Fibroblast of skin of right quadriceps (primary cell): ENCODE results near the gene ANO5.
"Not testable (repeated sequence)": the region's sequence is repeated elsewhere in the genome, so short reads cannot be mapped to it uniquely, and the experiment has no call there.

Experiments
- DNase-seq: peaks from one replicate; pipeline ENCODE4 v3.0.0-alpha.2; 2013

Gene ANO5

DNA sequence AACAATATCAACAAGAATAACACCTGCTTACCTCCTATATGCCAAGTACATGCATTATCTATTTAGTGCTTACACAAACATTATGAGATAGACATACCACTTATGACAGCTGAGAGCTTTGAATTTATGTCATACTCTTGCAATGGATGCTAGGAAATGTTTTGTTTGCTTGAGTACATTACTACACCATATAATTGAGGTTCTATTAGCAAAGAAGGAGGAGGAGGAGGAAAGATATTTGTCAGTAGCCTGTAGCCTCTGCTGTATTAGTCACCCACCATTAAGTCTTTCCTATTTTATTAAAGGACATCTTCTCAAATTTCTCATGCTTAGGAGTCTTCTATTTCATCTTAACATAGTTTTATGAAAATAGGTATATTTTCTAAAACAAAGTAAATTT, 6.4 kb downstream of the ANO5 start:
- no peak for DNase-seq

DNA sequence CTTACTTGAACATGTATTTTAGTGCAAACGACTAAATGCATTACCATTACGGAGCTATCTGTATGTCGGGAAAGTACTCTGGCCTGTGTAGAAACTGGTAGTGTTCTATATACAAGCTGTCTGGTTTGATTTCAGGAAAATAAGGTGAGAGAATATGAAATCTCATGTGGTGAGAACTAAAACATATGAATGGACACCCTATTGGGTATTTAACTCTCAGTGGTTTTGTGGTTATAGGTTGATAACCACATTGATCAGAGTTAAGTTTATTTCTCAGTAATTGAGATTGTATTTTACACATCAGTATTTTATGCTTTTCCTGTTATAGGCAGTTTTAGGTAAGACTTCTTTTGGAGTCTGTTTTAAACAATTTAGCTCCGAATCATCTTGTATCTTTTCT, 10.4 kb downstream of the ANO5 start:
- DNase-seq = no peak

- DNase-seq = no peak
These were observed 14.3 kb downstream of the ANO5 start for GRCh38 chr11:22207162-22207561.

DNA sequence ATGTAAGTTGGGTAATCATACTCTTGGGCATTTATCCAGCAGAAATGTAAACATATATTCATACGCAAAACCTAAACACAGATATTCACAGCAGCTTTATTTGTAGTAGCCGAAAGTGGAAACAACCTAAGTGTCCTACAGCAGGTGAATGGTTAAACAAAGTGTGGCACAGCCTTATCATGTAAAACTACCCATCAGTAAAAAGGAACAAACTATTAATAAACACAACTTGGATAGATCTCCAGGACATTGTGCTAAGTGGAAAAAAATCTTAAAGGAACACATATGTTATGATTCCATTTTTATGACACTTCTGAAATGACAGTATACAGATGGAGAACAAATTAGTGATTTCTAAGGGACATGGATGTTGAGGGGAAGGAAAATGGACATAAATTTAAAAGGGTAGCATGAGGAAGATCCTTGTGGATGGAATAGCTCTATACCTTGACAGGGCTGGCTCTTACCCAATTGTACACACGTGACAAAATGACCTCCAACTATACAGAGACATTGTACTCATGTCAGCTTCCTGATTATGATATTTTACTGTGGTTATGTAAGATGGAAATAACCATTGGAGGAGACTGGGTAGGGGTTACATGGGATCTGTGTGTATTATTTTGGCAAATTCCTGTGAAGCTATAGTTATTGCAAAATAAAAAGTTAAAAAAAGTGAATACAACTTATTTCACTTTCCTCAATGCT, 15.4 kb downstream of the ANO5 start:
- no peak for DNase-seq

DNA sequence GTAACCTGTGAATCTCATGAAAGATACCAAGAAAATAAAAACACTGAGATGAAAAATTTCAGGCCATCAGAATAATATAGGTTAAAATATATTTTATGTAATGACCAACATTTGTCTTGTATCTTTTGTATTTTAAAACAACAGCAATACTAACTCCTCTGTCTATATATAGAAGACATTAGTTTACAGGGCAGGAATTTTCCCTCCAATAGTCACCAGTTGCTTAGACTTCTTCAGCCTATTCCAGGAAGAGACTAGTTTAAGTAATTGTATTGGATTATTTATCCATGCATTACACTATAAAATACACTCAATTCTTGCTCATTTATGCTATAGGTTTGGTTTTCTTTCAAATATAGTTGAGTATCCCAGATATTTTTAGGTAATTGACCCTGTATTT, 24.1 kb downstream of the ANO5 start:
- DNase-seq = no peak

DNA sequence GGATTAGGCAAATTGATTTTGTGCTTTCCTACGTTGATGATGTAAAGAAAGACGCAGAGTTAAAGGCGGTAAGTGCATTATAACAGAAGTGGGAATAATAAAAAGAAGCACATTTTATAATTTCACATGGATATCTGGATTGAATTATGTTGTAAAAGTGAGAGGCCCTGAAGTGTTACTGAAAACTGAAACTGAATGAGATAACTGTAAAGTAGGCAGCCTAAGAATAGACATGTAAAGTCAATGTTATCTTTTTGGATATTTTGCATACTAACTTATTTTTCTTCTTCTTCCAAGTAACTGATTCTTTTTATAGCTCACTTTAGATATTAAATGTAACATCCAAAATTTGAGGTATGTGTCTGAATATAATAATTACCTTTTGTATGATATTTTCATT, 28.3 kb downstream of the ANO5 start:
- DNase-seq = no peak

GRCh38 chr11:22225190-22225589, 32.3 kb downstream of the ANO5 start:
- no peak for DNase-seq

DNA sequence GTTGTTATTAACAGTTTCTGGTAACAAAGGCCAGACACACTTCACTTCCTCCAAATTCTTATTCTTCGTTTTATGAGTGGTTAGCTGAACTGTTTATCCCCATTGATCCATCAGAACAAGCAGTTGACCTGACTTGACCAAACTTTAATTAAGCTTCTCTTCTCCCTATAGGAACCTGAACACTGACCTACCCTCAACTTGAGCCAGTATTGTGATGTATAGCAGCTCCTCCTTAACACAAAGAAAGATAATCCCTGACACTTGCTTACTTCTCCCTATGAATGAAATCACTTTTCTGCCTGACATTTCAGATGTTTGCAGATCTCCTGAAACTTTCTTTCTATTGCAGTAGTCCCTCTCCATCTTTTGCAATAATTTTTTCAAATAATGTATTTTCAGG, 41.9 kb downstream of the ANO5 start:
- DNase-seq = no peak

GRCh38 chr11:22244986-22245592, 52.2 kb downstream of the ANO5 start:
- DNase-seq = peak; percentile 25

DNA sequence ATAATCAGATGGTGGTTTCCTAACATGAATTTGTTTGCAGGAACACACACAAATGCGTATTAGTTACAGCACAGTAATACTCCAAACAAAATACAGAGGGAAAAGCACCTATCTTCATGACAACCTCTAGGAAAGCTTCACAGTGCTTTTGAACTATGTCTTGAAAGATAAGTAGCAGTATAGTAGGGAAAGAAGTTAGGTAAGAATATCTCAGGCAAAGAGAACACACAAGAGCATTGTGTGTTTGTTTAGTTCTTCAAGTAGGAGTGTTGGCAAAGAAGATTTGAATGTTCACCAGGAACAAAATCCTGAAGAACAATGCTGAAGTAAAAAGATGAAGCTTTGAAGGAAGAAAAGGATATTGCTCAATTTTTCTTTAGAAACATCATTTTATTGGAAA, 54.1 kb downstream of the ANO5 start:
- DNase-seq = no peak

- DNase-seq = no peak
These were observed 57.0 kb downstream of the ANO5 start for GRCh38 chr11:22249871-22250270.

- no peak for DNase-seq
These were observed 64.0 kb downstream of the ANO5 start for GRCh38 chr11:22256876-22257275.

GRCh38 chr11:22263613-22264012, 70.7 kb downstream of the ANO5 start:
- DNase-seq = no peak

- DNase-seq = not testable (repeated sequence)
These were observed 76.2 kb downstream of the ANO5 start for GRCh38 chr11:22268983-22269624.

DNA sequence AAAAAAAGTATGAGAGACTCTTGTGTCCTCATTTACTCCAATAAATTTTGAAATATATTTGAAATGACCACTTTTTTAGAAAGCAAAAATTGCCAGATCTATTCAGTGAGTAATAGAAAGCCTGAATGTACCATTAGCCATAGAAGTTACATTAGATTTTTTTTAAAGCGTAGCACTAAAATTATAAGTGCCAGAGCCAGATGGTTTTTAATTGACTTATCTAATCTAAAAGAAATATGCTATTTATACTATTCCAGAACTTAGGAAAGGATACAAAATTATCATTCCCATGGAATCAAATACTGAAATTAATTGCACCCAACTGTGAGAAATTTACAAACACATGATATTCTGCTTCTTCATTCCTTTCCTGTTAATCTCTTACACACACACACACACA, 80.9 kb downstream of the ANO5 start:
- no peak for DNase-seq

GRCh38 chr11:22275600-22275999, 82.7 kb downstream of the ANO5 start:
- DNase-seq = no peak

GRCh38 chr11:22276535-22276934, 83.7 kb downstream of the ANO5 start:
- DNase-seq = no peak

GRCh38 chr11:22284991-22285390, 92.1 kb downstream of the ANO5 start:
- DNase-seq = not testable (repeated sequence)

GRCh38 chr11:22302368-22302767, 109.5 kb downstream of the ANO5 start:
- DNase-seq = no peak

DNA sequence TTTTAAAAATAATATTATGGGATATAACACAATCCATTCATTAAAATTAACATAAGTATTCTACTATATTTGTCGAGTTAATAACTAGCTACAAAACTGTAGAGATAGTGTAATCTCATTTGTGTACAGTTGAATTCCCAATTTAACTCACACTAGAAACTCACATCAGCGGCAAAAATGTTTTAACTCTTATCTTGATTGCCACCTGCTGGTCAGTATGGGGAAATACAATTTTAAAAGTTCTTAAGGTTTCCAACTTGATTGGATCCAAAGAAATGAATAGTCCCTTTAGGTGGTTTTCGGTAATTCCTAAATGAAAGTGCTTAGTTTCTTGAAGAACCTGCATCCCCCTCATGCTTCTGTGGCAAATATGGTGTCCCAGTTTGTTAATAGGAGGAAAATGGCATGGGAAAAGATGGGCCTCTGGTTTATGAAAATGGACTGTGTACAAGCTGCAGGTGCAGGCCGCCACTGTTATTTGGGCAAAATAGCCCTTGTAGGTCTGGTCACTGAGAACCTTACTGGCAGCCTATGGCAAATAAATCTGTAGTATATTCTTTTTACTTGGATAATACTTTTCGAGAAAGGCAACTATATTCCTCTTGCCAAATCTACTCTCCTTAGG, 111.6 kb downstream of the ANO5 start:
- peak; percentile 2 for DNase-seq

- no peak for DNase-seq
These were observed 124.8 kb downstream of the ANO5 start for GRCh38 chr11:22317656-22318055.

DNA sequence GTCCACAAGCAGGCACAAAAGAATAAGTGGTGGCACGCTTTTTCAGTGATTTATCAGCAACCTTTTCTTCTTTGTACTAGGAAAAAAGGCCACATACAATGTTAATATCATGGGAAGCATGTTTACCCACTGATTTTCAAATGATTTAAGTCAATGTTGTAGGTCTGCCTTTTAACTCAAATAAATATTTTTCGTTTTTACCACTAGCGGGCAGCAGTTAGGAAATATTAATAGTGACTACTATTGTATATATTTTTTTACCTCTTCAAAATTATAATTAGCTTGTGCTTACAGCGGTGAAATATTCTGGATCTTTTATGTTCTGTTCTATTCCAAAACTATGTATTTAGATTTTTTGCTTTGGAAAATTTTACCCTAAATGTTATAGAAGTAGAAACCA, 138.9 kb downstream of the ANO5 start:
- no peak for DNase-seq
